Glutamatergic neuron (in vitro differentiated cells): ENCODE measurements around the gene EHD2. TPM values are rescaled to one million over a fixed set of nuclear protein-coding genes. Genes with fewer than 3 reads are reported as not detected.

ENCODE experiments used
- DNase-seq: peaks from one replicate; pipeline ENCODE4 v3.0.0; 2022
- H3K27ac Mint-ChIP-seq: one replicate; pipeline ENCODE4 v1.8.0; 2020; ENCODE audit warnings: mild to moderate bottlenecking, mixed read lengths, inconsistent platforms; ENCODE audit not compliant: unreplicated experiment
- H3K27me3 Mint-ChIP-seq: one replicate; pipeline ENCODE4 v1.8.0; 2020; ENCODE audit warnings: mild to moderate bottlenecking, moderate library complexity, mixed read lengths, inconsistent platforms; ENCODE audit not compliant: unreplicated experiment
- H3K36me3 Mint-ChIP-seq: one replicate; pipeline ENCODE4 v1.8.0; 2020; ENCODE audit warnings: mild to moderate bottlenecking, mixed read lengths, inconsistent platforms; ENCODE audit not compliant: unreplicated experiment
- H3K4me1 Mint-ChIP-seq: one replicate; pipeline ENCODE4 v1.8.0; 2020; ENCODE audit warnings: mild to moderate bottlenecking, low read depth, mixed read lengths, inconsistent platforms; ENCODE audit not compliant: unreplicated experiment
- H3K4me3 Mint-ChIP-seq: one replicate; pipeline ENCODE4 v1.8.0; 2020; ENCODE audit warnings: mild to moderate bottlenecking, mixed read lengths, inconsistent platforms; ENCODE audit not compliant: unreplicated experiment
- H3K9me3 Mint-ChIP-seq: one replicate; pipeline ENCODE4 v1.8.0; 2020; ENCODE audit warnings: mild to moderate bottlenecking, moderate library complexity, mixed read lengths, inconsistent platforms; ENCODE audit not compliant: unreplicated experiment
- CTCF ChIP-seq: fragments of 200-600 bp; sonication (generic); IDR thresholded peaks from one replicate; pipeline ENCODE4 v1.5.0; 2021; ENCODE audit not compliant: partially characterized antibody, unreplicated experiment
- total RNA-seq: library from RNA; stranded (reverse); fragmentation: NEBNext Ultra II Directional; extraction: Animal tissue kit (Norgen Biotek cat#: 25700); gene quantifications from one replicate; pipeline ENCODE4 v1.2.1, GENCODE V29; 2021; ENCODE audit not compliant: unreplicated experiment

The EHD2 gene
- total RNA-seq, 1 donor from 2014 or later, result 7.6 TPM

GRCh38 chr19:47756627-47756929 lies 43.4 kb downstream of the EHD2 start:
- H3K36me3 Mint-ChIP-seq, result peaks cover 10% of the 10 kb centered on the region
- TF ChIP-seq CTCF, result no peak
- no peak overlapping the region for H3K27ac Mint-ChIP-seq
- H3K4me1 Mint-ChIP-seq, result peaks cover 9% of the 10 kb centered on the region
- H3K27me3 Mint-ChIP-seq, result peaks cover 3% of the 10 kb centered on the region
- H3K9me3 Mint-ChIP-seq, result peaks cover 4% of the 10 kb centered on the region
- DNase-seq, result no peak
- H3K4me3 Mint-ChIP-seq, result no peak overlapping the region

- H3K9me3 Mint-ChIP-seq, result peaks cover 4% of the 10 kb centered on the region
- peaks cover 3% of the 10 kb centered on the region for H3K27me3 Mint-ChIP-seq
- no peak overlapping the region for H3K4me3 Mint-ChIP-seq
- peaks cover 9% of the 10 kb centered on the region for H3K4me1 Mint-ChIP-seq
- no peak for DNase-seq
- no peak for TF ChIP-seq CTCF
- no peak overlapping the region for H3K27ac Mint-ChIP-seq
- peaks cover 10% of the 10 kb centered on the region for H3K36me3 Mint-ChIP-seq
Observed at GRCh38 chr19:47756953-47757608, 43.9 kb downstream of the EHD2 start.

- peaks cover 9% of the 10 kb centered on the region for H3K4me1 Mint-ChIP-seq
- H3K9me3 Mint-ChIP-seq, result peaks cover 4% of the 10 kb centered on the region
- peaks cover 10% of the 10 kb centered on the region for H3K36me3 Mint-ChIP-seq
- DNase-seq, result no peak
- peaks cover 7% of the 10 kb centered on the region for H3K27me3 Mint-ChIP-seq
- no peak overlapping the region for H3K4me3 Mint-ChIP-seq
- H3K27ac Mint-ChIP-seq, result no peak overlapping the region
- TF ChIP-seq CTCF, result no peak
Observed at GRCh38 chr19:47757617-47758442, 44.6 kb downstream of the EHD2 start.

GRCh38 chr19:47758443-47758804 lies 45.2 kb downstream of the EHD2 start:
- Mint-ChIP-seq H3K36me3 (peaks cover 10% of the 10 kb centered on the region), H3K27me3 (peaks cover 6% of the 10 kb centered on the region), H3K9me3 (peaks cover 4% of the 10 kb centered on the region)

More at GRCh38 chr19:47758443-47758804, 45.2 kb downstream of the EHD2 start:
- TF ChIP-seq CTCF, result no peak
- Mint-ChIP-seq H3K27ac (no peak overlapping the region), H3K4me3 (no peak overlapping the region), H3K4me1 (peaks cover 4% of the 10 kb centered on the region)
- no peak for DNase-seq
